GM12878 (cell line): Measurements from ENCODE around the gene ADH1A. TPM values are rescaled to one million over a fixed set of nuclear protein-coding genes. Genes with fewer than 3 reads are reported as not detected.

Experiments used
- ATAC-seq: fragments of 200-7000 bp; cut with Tn5 transposase; 3 replicates; pipeline ENCODE4 v1.9.1; 2020; ENCODE audit warnings: mild to moderate bottlenecking, moderate library complexity
- BruUV-seq: library from RNA; stranded (reverse); fragments of 400-500 nt; replicated peaks from 2 replicates; lab custom pipeline; 2021; lab: Mats Ljungman, UMichigan
- CTCF ChIA-PET: fragments of 300-600 bp; sonication (Branson Sonifier 250); formaldehyde crosslinking; extraction: SDS; loops from one replicate; lab custom pipeline; 2021; ENCODE audit warnings: inconsistent platforms; lab: Yijun Ruan, JAX
- POLR2A ChIA-PET: fragments of 350-600 bp; formaldehyde crosslinking; extraction: SDS; loops from one replicate; lab custom pipeline; 2021; ENCODE audit warnings: inconsistent platforms; lab: Charles Lee
- RAD21 ChIA-PET: fragments of 300-600 bp; sonication (Branson Sonifier 250); formaldehyde crosslinking; loops from one replicate; lab custom pipeline; 2023; ENCODE audit warnings: antibody characterized with exemption; ENCODE audit not compliant: unreplicated experiment; lab: Charles Lee
- SMC1A ChIA-PET: fragments of 300-600 bp; sonication (Branson Sonifier 250); formaldehyde crosslinking; loops from one replicate; lab custom pipeline; 2023; ENCODE audit not compliant: unreplicated experiment, uncharacterized antibody; lab: Charles Lee
- DNase-seq: peaks from one replicate; pipeline ENCODE4 v3.0.0-alpha.2; 2011; ENCODE audit warnings: low read depth, low spot score
- FAIRE-seq: peaks from 3 replicates; lab custom pipeline; 2011; peaks lifted over from hg19 to GRCh38; lab: Jason Lieb, UNC
- H2AFZ ChIP-seq: 2 replicates; pipeline ENCODE4 v1.6.0; 2011; ENCODE audit warnings: low read depth, low read length, control low read depth; ENCODE audit not compliant: control insufficient read depth
- H3K27ac ChIP-seq: 2 replicates; pipeline ENCODE4 v1.5.1; 2011; ENCODE audit warnings: control low read depth; ENCODE audit not compliant: control insufficient read depth, insufficient read depth
- H3K27me3 ChIP-seq, 2 experiments: replicated peaks in 1 of 2; 2 replicates each; pipeline versions ENCODE4 v1.6.0 to v1.6.1; 2011; ENCODE audit warnings: low read length in 1 of 2; ENCODE audit not compliant: control insufficient read depth in 2 of 2, insufficient read depth in 2 of 2
- H3K36me3 ChIP-seq, 2 experiments: 2 replicates each; pipeline ENCODE4 v1.5.1; 2011; ENCODE audit warnings: low read length in 1 of 2; ENCODE audit not compliant: control insufficient read depth in 2 of 2, insufficient read depth in 2 of 2
- H3K4me1 ChIP-seq: 2 replicates; pipeline ENCODE4 v1.6.1; 2011; ENCODE audit warnings: mild to moderate bottlenecking, low read length, moderate library complexity, mixed read lengths; ENCODE audit not compliant: control insufficient read depth, insufficient read depth
- H3K4me2 ChIP-seq: 2 replicates; pipeline ENCODE4 v1.6.0; 2011; ENCODE audit warnings: control low read depth; ENCODE audit not compliant: control insufficient read depth, insufficient read depth
- H3K4me3 ChIP-seq: fragments of 200-600 bp; sonication (generic); 2 replicates; pipeline ENCODE4 v1.5.1; 2016
- H3K79me2 ChIP-seq: 2 replicates; pipeline ENCODE4 v1.6.0; 2011; ENCODE audit warnings: low read length; ENCODE audit not compliant: control insufficient read depth, insufficient read depth
- H3K9ac ChIP-seq: 2 replicates; pipeline ENCODE4 v1.8.0; 2011; ENCODE audit warnings: low read length, control low read depth, mixed read lengths; ENCODE audit not compliant: control insufficient read depth, insufficient read depth
- H3K9me3 ChIP-seq: replicated peaks from 3 replicates; pipeline ENCODE4 v1.5.1; 2011; ENCODE audit warnings: mild to moderate bottlenecking, low read length; ENCODE audit not compliant: control insufficient read depth, insufficient read depth
- H4K20me1 ChIP-seq: 2 replicates; pipeline ENCODE4 v1.6.0; 2011; ENCODE audit not compliant: control insufficient read depth, insufficient read depth
- BMI1 ChIP-seq: fragments of 450-650 bp; IDR thresholded peaks from 2 replicates; pipeline ENCODE4 v1.6.1; 2016; ENCODE audit warnings: mild to moderate bottlenecking, moderate library complexity, borderline replicate concordance
- HDGF ChIP-seq: fragments of 450-650 bp; IDR thresholded peaks from 2 replicates; pipeline ENCODE4 v1.6.1; 2016; ENCODE audit warnings: antibody characterized with exemption
- JUNB ChIP-seq: IDR thresholded peaks from 2 replicates; pipeline ENCODE4 v1.6.1; 2016; ENCODE audit warnings: antibody characterized with exemption, mild to moderate bottlenecking
- KAT2A ChIP-seq: conservative IDR thresholded peaks from 2 replicates; pipeline ENCODE4 v1.6.1; 2011; ENCODE audit warnings: low read depth, low read length; ENCODE audit not compliant: control insufficient read depth
- MEF2B ChIP-seq: fragments of 450-650 bp; IDR thresholded peaks from 2 replicates; pipeline ENCODE4 v1.6.1; 2018; ENCODE audit warnings: mild to moderate bottlenecking, moderate library complexity; ENCODE audit not compliant: partially characterized antibody, poor library complexity, severe bottlenecking
- NFXL1 ChIP-seq: fragments of 450-650 bp; IDR thresholded peaks from 2 replicates; pipeline ENCODE4 v1.6.1; 2017; ENCODE audit warnings: antibody characterized with exemption, mild to moderate bottlenecking, borderline replicate concordance
- SMAD5 ChIP-seq: IDR thresholded peaks from 2 replicates; pipeline ENCODE4 v1.6.1; 2016; ENCODE audit warnings: antibody characterized with exemption, low read depth
- ZBED1 ChIP-seq: IDR thresholded peaks from 2 replicates; pipeline ENCODE4 v1.6.1; 2016; ENCODE audit warnings: borderline replicate concordance
- WGBS: methylation state at CpG from one replicate; pipeline ENCODE4 v1.1.6; 2016; ENCODE audit warnings: low lambda C conversion rate; ENCODE audit not compliant: insufficient replicate concordance, insufficient coverage; ENCODE audit errors: missing lambda C conversion rate; 5-methylcytosine and 5-hydroxymethylcytosine counted together
- in situ Hi-C: fragments of 300-500 bp; cut with MboI; formaldehyde crosslinking; loops from 9 replicates; pipeline ENCODE4 v1.14.3; 2018; ENCODE audit warnings: mixed read lengths
- intact Hi-C: fragments of 100-400 bp; cut with micrococcal nuclease; formaldehyde crosslinking; loops from one replicate; pipeline ENCODE4 v1.14.2; 2022; ENCODE audit not compliant: unreplicated experiment
- polyA plus RNA-seq, 11 experiments: library from polyadenylated mRNA; depleted of rRNA in 4 of 11; unstranded in 6 of 11; stranded (reverse) in 5 of 11; fragments of >200 nt; fragmentation: Nextera tagmentation in 4 of 11; fragmentation: Illumina TruSeq in 1 of 11; extraction: Ambion mirVana in 4 of 11; extraction: Trizol in 1 of 11; gene quantifications; 1 replicate in 1 of 11; 2 replicates in 10 of 11; pipeline versions ENCODE4 v1.2.1 to v1.2.3, GENCODE V29; 2011 to 2016; ENCODE audit warnings: inconsistent platforms in 2 of 11, missing spikeins in 2 of 11, low read depth in 1 of 11
- total RNA-seq, 4 experiments: library from RNA; depleted of rRNA in 3 of 4; stranded (reverse); fragments of >200 nt in 3 of 4; fragmentation: Illumina TruSeq in 1 of 4; extraction: Trizol in 1 of 4; gene quantifications; 2 replicates each; pipeline versions ENCODE4 v1.2.1 to v1.2.3, GENCODE V29; 2013 to 2021
- TF ChIP-seq, protein P1 (sequence below): fragments of 450-650 bp; IDR thresholded peaks from 2 replicates; pipeline ENCODE4 v1.6.1; 2017; ENCODE audit warnings: borderline replicate concordance
- TF ChIP-seq, protein P2 (sequence below): IDR thresholded peaks from 2 replicates; pipeline ENCODE4 v1.6.1; 2012; ENCODE audit warnings: low read length, inconsistent platforms

ADH1A gene
- total and polyA plus RNA-seq, 10 of the 15 experiments (the other 5 are each of a cell fraction or from before 2014, with no cell fraction given) = not detected

DNA sequence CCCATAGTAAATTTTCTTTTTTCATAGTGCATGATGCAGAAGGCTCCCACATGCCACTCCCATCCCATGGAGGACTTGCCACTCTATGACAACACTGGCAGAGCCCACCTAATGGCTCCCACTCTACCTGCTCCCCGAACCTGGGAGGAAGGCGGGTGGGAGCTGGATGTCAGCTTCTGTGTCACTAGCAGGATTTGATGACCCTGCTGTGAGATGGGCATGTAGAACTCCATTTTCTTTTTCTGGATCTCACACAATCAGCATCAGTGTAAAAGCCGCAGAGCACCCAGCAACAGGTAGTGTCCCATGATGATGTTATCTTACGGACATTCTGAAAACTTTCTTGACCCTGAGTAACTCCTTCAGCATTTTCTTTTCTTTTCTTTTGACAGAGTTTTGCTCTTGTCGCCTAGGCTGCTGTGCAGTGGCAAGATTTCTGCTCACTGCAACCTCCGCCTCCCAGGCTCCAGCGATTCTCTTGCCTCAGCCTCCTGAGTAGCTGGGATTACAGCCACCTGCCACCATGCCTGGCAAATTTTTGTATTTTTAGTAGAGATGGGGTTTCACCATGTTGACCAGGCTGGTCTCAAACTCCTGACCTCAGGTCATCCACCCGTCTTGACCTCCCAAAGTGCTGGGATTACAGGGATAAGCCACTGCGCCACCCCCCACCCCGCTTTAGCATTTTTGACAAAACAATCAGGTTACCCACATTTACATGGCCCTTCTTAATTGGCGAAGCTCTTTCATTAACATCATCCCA is 15.0 kb upstream of the ADH1A start:
- Histone ChIP-seq H3K27me3 (no peaks in the 10 kb centered on the region), H3K27ac (no peak overlapping the region), H2AFZ (no peak overlapping the region), H3K4me3 (no peak overlapping the region), H3K4me1 (no peaks in the 10 kb centered on the region), H3K79me2 (no peaks in the 10 kb centered on the region), H3K4me2 (no peak overlapping the region), H3K9me3 (no peaks in the 10 kb centered on the region), H4K20me1 (no peaks in the 10 kb centered on the region), H3K36me3 (no peaks in the 10 kb centered on the region), H3K9ac (no peak overlapping the region)
- TF ChIP-seq HDGF = no peak
- TF ChIP-seq JUNB = no peak
- TF ChIP-seq SMAD5 = no peak
- ChIA-PET CTCF (no interaction called here), POLR2A (interaction anchor here (0.6 kb wide), 1 partner anchor 85 kb away, joined by 5 read pairs; no protein-coding TSS in a partner anchor), SMC1A (no interaction called here), RAD21 (interaction anchor here (0.7 kb wide), 1 partner anchor 644 kb away, joined by 3 read pairs; no protein-coding TSS in a partner anchor)
- intact Hi-C loops (no loop called here), in situ Hi-C loops (no loop called here)
- no peak for DNase-seq
- no TSS peak for BruUV-seq
- ATAC-seq = no peak
- no peak for FAIRE-seq
- whole genome bisulfite sequencing = 43% methylated on average over 11 of the region's 11 CpGs

DNA sequence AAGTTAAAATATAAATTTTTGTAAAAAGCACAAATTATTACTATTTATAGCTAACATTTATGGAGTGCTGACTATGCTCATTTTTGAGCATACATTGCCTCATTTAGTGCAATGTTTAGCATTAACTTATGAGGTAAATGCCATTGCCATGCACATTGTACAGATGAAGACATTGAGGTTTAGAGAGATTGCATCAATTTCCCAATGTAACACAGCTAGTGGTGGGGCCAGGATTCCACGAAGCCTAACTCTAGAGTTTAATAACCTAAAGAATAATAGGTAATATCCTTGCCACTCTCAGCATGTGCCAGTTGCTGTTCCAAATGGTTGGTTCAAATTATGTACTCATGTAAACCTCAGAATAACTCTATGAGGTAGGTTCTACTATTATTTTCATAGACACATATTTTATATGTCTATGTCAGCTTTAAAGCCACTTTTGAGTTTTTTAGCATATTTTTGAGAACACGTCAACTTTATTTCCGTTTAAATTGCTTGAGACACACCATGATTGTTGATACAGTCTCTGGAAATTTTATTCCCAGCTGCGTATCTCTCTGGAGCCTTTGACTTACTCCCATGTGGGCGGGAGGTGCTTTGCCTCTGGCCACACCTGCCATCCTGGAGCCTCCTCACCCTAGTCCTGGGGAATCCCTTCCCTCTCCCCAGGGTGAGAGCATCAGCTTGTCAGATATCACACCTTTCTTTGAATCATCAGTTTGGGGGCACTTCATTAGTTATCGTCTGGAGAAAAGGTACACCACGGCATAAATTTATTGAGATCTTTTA is 10.8 kb upstream of the ADH1A start:
- WGBS = 38% methylated on average over 7 of the region's 7 CpGs
- Histone ChIP-seq H3K4me2 (no peak overlapping the region), H3K79me2 (no peaks in the 10 kb centered on the region), H3K27ac (no peak overlapping the region), H3K9me3 (no peaks in the 10 kb centered on the region), H3K9ac (no peak overlapping the region), H3K4me1 (no peaks in the 10 kb centered on the region), H3K4me3 (no peak overlapping the region), H3K36me3 (no peaks in the 10 kb centered on the region), H2AFZ (no peak overlapping the region), H4K20me1 (no peaks in the 10 kb centered on the region), H3K27me3 (no peaks in the 10 kb centered on the region)
- no peak for DNase-seq
- CTCF ChIA-PET = no interaction called here
- POLR2A ChIA-PET = no interaction called here
- no peak for FAIRE-seq
- RAD21 ChIA-PET = no interaction called here
- BruUV-seq = no TSS peak
- in situ Hi-C loops (no loop called here), intact Hi-C loops (no loop called here)
- ATAC-seq = no peak
- SMC1A ChIA-PET = no interaction called here
- no peak for TF ChIP-seq BMI1
- TF ChIP-seq ZBED1 = no peak
- TF ChIP-seq, protein P1, sequence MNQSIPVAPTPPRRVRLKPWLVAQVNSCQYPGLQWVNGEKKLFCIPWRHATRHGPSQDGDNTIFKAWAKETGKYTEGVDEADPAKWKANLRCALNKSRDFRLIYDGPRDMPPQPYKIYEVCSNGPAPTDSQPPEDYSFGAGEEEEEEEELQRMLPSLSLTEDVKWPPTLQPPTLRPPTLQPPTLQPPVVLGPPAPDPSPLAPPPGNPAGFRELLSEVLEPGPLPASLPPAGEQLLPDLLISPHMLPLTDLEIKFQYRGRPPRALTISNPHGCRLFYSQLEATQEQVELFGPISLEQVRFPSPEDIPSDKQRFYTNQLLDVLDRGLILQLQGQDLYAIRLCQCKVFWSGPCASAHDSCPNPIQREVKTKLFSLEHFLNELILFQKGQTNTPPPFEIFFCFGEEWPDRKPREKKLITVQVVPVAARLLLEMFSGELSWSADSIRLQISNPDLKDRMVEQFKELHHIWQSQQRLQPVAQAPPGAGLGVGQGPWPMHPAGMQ = no peak
- TF ChIP-seq, protein P2, sequence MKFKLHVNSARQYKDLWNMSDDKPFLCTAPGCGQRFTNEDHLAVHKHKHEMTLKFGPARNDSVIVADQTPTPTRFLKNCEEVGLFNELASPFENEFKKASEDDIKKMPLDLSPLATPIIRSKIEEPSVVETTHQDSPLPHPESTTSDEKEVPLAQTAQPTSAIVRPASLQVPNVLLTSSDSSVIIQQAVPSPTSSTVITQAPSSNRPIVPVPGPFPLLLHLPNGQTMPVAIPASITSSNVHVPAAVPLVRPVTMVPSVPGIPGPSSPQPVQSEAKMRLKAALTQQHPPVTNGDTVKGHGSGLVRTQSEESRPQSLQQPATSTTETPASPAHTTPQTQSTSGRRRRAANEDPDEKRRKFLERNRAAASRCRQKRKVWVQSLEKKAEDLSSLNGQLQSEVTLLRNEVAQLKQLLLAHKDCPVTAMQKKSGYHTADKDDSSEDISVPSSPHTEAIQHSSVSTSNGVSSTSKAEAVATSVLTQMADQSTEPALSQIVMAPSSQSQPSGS = no peak
- no peak for TF ChIP-seq MEF2B
- no peak for TF ChIP-seq NFXL1
- no peak for TF ChIP-seq KAT2A
